ENCODE measurements around the gene C14orf180. TPM values are rescaled to one million over a fixed set of nuclear protein-coding genes. Genes with fewer than 3 reads are reported as not detected.

Gene C14orf180
- total RNA-seq, 1 donor from 2014 or later, result not detected

DNA sequence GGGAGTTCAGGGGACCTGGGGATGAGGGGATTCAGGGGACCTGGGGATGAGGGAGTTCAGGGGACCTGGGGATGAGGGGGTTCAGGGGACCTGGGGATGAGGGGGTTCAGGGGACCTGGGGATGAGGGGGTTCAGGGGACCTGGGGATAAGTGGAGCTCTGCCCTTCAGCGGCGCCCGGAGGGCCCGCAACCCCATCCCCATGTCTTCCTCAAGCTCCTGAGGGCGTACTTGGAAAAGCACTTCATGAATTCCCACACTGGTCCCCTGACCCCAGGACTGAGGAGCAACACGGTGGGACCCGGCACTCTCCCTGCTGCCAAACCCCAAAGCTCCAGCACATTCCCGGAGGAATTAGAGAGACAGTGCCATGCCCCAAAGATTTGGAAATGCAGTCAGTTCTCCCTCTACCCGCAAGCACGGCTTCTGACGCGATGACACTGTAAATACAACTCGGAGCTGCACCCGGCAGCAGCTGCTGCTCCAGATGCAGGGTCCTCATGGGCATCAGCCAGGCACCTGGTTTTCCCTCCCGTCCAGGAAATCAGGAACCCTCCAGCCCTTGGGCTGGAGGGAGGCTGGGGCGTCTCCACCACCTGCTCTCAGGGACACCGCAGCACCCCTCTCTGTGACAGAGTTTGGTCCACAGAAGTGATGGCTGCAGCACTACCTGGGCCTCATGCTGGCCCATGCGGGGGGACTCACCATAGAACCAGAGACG is 32.8 kb upstream of the C14orf180 start:
- no peak overlapping the region for H3K9ac ChIP-seq
- Mint-ChIP-seq H3K36me3 (no peaks in the 10 kb centered on the region), H3K4me1 (peaks cover 7% of the 10 kb centered on the region), H3K27me3 (ENCODE audit: insufficient read depth, low read depth) (peaks cover 5% of the 10 kb centered on the region), H3K9me3 (no peaks in the 10 kb centered on the region), H3K27ac (no peak overlapping the region), H3K4me3 (no peak overlapping the region)
- H3K4me3 ChIP-seq, result no peak overlapping the region
- no peaks in the 10 kb centered on the region for H3K4me1 ChIP-seq
- H2AFZ ChIP-seq (replicated peaks), result no peak overlapping the region
- H3K36me3 ChIP-seq, result no peaks in the 10 kb centered on the region
- no peak overlapping the region for H3K4me2 ChIP-seq
- no peaks in the 10 kb centered on the region for H3F3A ChIP-seq (ENCODE audit: low read depth)
- H3K27me3 ChIP-seq, result no peaks in the 10 kb centered on the region
- no peaks in the 10 kb centered on the region for H3K79me2 ChIP-seq (ENCODE audit: low read depth)
- H4K20me1 ChIP-seq (ENCODE audit: low read depth), result no peaks in the 10 kb centered on the region
- no peak overlapping the region for H3K27ac ChIP-seq
- no peak for DNase-seq (ENCODE audit: low spot score)
- no peak for TF ChIP-seq CTCF (IDR thresholded peaks at IDR 0.05)
- TF ChIP-seq EZH2 (IDR thresholded peaks at IDR 0.05), result no peak
- no peak for TF ChIP-seq EZH2phosphoT487 (IDR thresholded peaks at IDR 0.05)
- H3K9me3 ChIP-seq (ENCODE audit: low read depth), result no peaks in the 10 kb centered on the region

DNA sequence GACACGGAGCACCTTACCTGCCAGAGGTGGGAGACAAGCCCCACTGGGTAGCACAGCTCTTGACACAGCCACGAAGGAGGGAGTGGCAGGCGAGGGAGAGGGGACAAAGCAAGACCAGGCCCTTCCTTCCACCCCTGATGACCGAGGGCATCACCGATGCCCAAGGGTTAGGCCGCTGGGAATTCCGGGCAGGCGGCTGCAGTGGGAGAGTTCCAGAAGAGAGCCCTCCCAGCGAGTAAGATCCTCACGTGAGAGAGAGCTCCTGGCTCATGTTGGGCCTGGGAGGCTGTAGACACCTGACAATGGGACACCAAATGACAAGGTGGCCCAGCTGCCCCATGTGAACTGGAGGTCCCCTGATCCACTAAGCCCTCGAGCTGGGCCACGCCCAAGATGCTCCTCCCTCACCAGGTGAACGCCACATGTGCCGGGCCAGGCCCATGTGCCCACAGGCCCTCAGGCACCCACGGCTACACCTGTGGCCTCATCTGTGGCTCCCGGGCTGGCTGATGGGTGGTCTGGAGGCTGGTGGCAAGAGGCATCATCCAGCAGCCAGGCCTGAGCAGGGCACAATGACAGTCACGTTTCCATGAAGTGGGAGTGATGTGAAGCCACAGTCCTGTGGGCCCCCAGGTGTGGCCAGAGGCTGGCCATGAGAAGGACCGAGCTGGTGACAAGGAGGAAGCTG is 32.1 kb upstream of the C14orf180 start:
- no peak for DNase-seq (ENCODE audit: low spot score)
- TF ChIP-seq CTCF (IDR thresholded peaks at IDR 0.05) (no peak), EZH2phosphoT487 (IDR thresholded peaks at IDR 0.05) (no peak), EZH2 (IDR thresholded peaks at IDR 0.05) (no peak)

GRCh38 chr14:104547998-104548700 is 31.4 kb upstream of the C14orf180 start:
- no peak overlapping the region for H3K27ac Mint-ChIP-seq
- no peaks in the 10 kb centered on the region for H3K27me3 ChIP-seq
- H3K4me2 ChIP-seq, result no peak overlapping the region
- no peaks in the 10 kb centered on the region for H3K79me2 ChIP-seq (ENCODE audit: low read depth)
- no peak for TF ChIP-seq CTCF (IDR thresholded peaks at IDR 0.05)
- TF ChIP-seq EZH2 (IDR thresholded peaks at IDR 0.05), result no peak
- TF ChIP-seq EZH2phosphoT487 (IDR thresholded peaks at IDR 0.05), result no peak
- H3K4me3 ChIP-seq, result no peak overlapping the region
- DNase-seq (ENCODE audit: low spot score), result no peak
- H3K9me3 ChIP-seq (ENCODE audit: low read depth), result no peaks in the 10 kb centered on the region
- no peak overlapping the region for H3K4me3 Mint-ChIP-seq
- no peaks in the 10 kb centered on the region for H3K4me1 ChIP-seq
- no peak overlapping the region for H2AFZ ChIP-seq (replicated peaks)
- no peak overlapping the region for H3K9ac ChIP-seq
- H3F3A ChIP-seq (ENCODE audit: low read depth), result no peaks in the 10 kb centered on the region
- no peaks in the 10 kb centered on the region for H3K36me3 ChIP-seq
- no peaks in the 10 kb centered on the region for H3K9me3 Mint-ChIP-seq
- no peaks in the 10 kb centered on the region for H3K36me3 Mint-ChIP-seq
- H3K4me1 Mint-ChIP-seq, result peaks cover 9% of the 10 kb centered on the region
- no peak overlapping the region for H3K27ac ChIP-seq
- H3K27me3 Mint-ChIP-seq (ENCODE audit: insufficient read depth, low read depth), result peaks cover 5% of the 10 kb centered on the region
- no peaks in the 10 kb centered on the region for H4K20me1 ChIP-seq (ENCODE audit: low read depth)

More for the DNA sequence above, 32.1 kb upstream of the C14orf180 start:
- H3K4me2 ChIP-seq, result no peak overlapping the region
- no peaks in the 10 kb centered on the region for H3K79me2 ChIP-seq (ENCODE audit: low read depth)
- H3K36me3 ChIP-seq, result no peaks in the 10 kb centered on the region
- H3K9ac ChIP-seq, result no peak overlapping the region
- H4K20me1 ChIP-seq (ENCODE audit: low read depth), result no peaks in the 10 kb centered on the region
- H3K4me1 Mint-ChIP-seq, result peaks cover 7% of the 10 kb centered on the region
- no peaks in the 10 kb centered on the region for H3K9me3 Mint-ChIP-seq
- no peak overlapping the region for H3K4me3 ChIP-seq
- H3K4me3 Mint-ChIP-seq, result no peak overlapping the region
- H3K9me3 ChIP-seq (ENCODE audit: low read depth), result no peaks in the 10 kb centered on the region
- no peaks in the 10 kb centered on the region for H3K27me3 ChIP-seq
- no peaks in the 10 kb centered on the region for H3K36me3 Mint-ChIP-seq
- H3K27ac Mint-ChIP-seq, result no peak overlapping the region
- H3K27me3 Mint-ChIP-seq (ENCODE audit: insufficient read depth, low read depth), result peaks cover 5% of the 10 kb centered on the region
- H2AFZ ChIP-seq (replicated peaks), result no peak overlapping the region
- no peaks in the 10 kb centered on the region for H3K4me1 ChIP-seq
- H3F3A ChIP-seq (ENCODE audit: low read depth), result no peaks in the 10 kb centered on the region
- H3K27ac ChIP-seq, result no peak overlapping the region

Data from neural progenitor cell (in vitro differentiated cells).